Putamen (tissue), 1 donor: ENCODE results near the gene RASGEF1B.
A peak's percentile ranks its signal among the peaks of the same experiment; 100 is the strongest.
"Not testable (repeated sequence)": the region's sequence is repeated elsewhere in the genome, so short reads cannot be mapped to it uniquely, and the experiment has no call there.

Source experiments
- DNase-seq: peaks from one replicate; pipeline ENCODE4 v3.0.0-alpha.2; 2016; ENCODE audit warnings: low spot score

Gene RASGEF1B

GRCh38 chr4:81429031-81429430 is 42.7 kb downstream of the RASGEF1B start:
- DNase-seq: no peak

DNA sequence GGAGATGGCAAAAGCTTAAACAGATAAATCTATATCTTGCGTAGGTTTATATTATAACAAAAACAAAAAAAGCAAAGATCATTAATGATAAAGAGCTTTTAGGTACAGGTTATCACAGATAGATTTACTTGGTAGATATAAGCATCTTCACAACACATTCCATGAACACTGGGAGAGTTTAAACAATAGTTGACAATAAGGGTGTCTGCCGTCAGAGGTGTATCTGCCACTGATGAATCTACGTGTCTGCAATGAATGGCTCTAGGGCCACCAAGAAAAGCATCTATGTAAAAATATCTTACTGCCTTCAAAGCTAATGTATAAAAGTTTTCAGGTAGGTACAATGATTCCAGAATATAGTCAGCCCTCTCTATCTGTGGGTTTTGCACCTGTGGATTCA is 43.7 kb downstream of the RASGEF1B start:
- DNase-seq: no peak

DNA sequence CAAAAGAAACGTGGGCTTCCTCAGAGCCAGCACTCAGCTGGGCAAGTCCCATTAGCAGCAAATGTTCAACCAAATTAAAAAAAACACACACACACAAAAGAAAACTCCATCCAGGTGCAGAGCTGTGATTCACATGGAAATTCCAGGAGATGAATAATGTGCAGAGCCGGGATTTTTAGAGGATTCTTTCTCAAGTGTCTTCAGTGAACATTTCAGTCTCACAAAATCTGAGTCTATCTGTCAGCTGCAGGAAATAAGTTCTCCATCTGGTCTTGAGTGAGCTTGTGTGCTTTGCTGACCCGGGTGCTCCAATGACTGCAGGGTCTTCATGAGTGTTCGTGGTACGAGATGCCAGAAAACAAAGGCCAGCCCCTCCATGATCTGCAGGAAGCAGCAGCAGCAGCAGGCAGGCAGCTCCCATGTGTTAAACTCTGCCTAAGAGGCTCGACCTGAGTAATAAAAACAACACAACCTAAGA is 44.3 kb downstream of the RASGEF1B start:
- DNase-seq: no peak

DNA sequence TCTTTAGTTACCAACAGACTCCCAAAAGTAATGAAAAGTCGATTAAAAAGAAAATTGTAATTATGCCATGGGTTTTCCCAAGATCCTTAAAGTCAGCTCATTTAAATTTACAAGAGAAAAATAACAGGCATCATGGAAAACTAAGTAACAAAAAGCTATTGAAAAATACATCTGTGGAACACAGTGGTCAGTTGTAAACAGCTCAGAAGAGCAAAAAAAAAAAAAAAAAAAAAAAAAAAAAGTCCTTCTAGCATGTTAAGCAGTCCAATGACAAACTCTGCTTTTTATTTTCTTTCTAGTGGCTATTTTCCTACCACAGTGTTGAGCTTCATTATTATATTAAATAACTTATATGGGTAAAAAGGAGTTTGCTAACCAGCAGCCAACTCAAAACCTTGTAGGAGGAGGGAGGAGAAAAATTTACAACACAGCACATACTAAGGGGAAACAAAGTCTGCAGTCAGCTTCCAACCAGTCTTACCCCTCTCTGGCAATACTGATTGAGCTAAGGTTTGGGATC is 44.9 kb downstream of the RASGEF1B start:
- DNase-seq: no peak

GRCh38 chr4:81424816-81425755 is 46.6 kb downstream of the RASGEF1B start:
- no peak for DNase-seq

GRCh38 chr4:81424336-81424735 is 47.4 kb downstream of the RASGEF1B start:
- no peak for DNase-seq

- DNase-seq: no peak
Measured at GRCh38 chr4:81422595-81422994, 49.1 kb downstream of the RASGEF1B start.

- DNase-seq: no peak
Measured at GRCh38 chr4:81421346-81422218, 50.1 kb downstream of the RASGEF1B start.

DNA sequence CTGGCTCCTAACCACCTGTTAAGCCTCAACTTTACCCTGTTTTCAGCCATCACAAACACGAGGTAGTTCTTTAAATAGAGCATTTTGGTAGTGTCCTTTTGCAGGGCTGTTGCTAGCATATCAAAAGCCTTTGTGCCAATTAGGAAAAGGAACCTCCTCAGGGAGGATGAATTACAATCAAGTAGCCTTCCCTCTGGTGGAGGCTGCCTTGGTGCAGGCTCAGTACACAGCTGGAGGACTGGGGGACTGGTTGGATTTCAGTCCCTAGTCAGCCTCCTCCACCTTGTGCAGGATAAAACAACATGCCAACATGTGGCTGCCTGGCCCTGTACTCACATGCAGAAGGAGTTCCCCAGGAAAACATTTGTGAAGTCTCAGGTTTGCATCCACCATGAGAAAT is 53.1 kb downstream of the RASGEF1B start:
- no peak for DNase-seq

GRCh38 chr4:81412946-81413495 is 58.7 kb downstream of the RASGEF1B start:
- no peak for DNase-seq

DNA sequence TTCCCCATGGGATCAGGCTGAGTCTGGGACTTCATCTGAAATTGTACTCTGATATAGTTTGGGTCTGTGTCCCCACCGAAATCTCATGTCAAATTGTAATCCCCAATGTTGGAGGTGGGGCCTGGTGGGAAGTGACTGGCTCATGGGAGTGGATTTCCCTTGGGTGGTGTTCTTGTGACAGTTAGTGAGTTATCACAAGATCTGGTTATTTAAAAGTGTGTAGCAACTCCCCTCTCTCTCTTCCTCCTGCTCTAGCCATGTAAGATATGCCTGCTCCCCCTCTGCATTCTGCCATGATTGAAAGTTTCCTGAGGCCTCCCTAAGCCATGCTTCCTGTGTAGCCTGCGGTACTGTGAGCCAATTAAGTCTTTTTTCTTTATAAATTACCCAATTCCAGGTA is 61.0 kb downstream of the RASGEF1B start:
- DNase-seq: no peak

DNA sequence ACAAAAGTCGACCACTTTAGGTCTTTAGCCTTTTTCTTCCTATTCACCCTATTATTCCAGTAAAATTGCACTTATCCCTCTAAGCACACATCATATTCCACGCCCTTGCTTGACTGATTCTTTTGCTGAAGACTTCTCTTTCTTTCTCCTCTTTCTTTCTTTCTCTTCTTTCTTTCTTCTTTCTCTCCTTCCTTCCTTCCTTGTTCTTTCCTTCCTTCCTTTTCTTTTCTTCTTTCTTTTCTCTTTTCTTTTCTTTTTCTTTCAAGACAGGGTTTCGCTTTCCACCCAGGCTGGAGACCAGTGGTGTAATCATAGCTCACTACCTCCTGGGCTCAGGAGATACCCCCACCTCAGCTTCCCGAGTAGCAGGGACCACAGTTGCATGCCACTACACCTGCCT is 61.9 kb downstream of the RASGEF1B start:
- DNase-seq: no peak

DNA sequence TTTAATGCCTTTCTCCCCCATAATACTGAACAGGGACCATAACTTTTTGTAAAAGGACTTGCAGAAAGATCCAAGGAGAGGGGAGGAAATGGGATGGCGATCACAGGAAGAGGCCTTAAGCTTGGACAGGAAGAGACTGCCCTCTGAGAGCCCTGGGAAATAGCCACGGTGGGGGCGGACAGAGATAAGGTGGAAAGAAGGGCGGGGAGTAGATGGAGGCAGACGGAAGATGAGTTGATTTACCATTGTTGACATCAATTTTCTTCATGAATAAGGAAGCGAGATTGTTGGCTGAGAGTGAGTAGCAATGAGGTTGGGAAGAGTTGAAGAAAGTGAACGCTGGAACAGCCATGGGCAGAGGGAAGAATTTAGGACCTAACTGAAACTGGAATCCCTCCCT is 63.4 kb downstream of the RASGEF1B start:
- DNase-seq: no peak

DNA sequence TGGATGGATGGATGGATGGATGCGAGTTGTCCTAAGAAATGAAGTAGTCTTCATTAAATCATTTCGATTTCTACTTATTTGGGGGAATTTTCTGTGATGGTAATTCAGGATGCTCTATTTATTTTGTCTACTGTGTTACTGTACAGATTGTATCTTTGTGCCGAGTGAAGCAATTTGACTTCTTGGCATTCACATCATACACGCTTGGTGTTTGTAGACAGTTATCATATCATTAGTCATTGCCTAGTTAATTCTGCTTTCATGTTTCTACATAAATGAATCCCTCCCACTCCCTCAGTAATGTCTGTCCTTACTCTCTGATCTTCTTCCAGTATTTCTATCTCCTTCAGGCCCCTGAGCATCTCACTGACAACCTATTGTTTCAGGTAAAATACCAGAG is 64.0 kb downstream of the RASGEF1B start:
- DNase-seq: no peak

GRCh38 chr4:81406481-81406880 is 65.2 kb downstream of the RASGEF1B start:
- not testable (repeated sequence) for DNase-seq

- DNase-seq: peak; percentile 85
Measured at GRCh38 chr4:81405900-81406401, 65.8 kb downstream of the RASGEF1B start.

- no peak for DNase-seq
Measured at GRCh38 chr4:81404741-81405140, 67.0 kb downstream of the RASGEF1B start.

DNA sequence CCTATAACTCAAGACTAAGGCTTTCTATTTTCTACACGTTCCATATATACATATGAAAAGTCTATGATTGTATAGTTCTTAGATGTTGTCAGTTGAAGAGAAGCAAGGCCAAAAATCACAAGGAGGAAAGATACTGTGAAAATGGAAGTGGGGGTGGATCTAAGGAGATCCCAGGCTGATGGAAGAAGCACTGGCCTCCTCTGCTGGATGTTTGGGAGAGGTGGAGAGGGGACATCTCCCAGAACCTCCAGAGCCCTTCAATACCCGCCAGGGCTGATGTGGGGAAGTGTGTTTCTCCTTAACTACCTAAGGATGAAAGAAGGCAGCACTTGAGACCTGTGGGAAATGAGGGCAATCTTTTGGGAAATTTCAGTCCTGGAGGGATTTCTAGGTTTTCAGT is 67.4 kb downstream of the RASGEF1B start:
- no peak for DNase-seq

GRCh38 chr4:81399306-81400086 is 72.2 kb downstream of the RASGEF1B start:
- DNase-seq: no peak

GRCh38 chr4:81398379-81398778 is 73.3 kb downstream of the RASGEF1B start:
- no peak for DNase-seq

DNA sequence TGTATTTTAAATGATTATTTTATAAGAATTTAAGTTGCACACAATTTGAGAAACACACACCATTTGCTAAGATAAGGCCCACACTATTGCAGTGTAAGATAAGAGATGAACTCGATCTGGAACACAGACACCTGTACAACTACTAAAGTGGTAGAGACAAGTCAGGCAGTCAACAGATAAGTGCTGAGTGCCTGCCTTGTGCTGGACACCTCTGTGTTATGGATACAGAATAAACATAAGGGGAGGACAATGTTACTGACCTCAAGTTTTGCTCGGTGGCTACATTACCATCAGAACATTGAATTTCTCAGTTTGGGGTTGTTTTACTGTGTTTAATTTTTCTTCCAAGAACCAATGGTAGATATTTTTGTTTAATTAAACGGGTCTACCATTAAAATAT is 74.1 kb downstream of the RASGEF1B start:
- no peak for DNase-seq
